ENCODE results near the gene NFATC1.
A peak's percentile ranks its signal among the peaks of the same experiment; 100 is the strongest.

NFATC1 gene

DNA sequence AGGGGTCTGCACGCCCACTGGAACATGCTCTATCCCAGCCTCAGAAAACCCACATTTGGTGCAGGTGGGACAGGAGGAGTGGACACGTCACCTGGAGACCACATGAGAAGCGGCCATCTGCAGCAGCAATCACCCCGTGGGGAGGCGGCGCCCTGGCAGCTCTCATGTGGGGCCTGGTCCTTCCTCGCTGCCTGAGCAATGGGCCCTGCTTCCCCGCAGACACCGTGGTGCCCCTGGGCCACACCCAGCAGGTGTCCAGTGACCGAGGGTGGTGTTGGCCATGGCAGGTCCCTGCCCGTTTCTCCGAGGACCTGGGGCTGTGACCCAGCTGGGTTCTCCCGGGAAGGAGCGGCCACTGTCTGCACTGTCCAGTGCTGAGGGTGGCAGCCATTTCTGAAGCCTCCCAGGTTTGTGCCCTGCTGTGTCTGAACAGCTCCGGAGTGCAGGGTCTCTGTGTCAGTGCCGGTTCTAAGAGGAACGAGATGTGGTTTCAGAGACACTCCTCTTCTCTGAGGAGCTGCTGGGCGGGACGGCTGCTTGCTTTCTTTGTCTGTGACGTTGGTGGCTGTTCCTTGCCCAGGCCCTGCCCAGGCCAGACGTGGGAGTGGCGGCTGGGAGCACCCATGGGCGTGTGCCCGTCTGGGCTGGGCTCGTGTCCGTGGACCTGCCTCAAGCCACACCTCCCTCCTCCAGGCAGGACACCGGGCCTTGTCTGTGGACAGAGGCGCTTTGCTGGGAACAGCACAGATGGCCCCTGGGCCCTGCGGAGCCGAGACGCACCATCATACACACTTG lies 44.8 kb downstream of the NFATC1 start:
- no peak for DNase-seq (ENCODE audit: low read depth in 2 of 2)

DNA sequence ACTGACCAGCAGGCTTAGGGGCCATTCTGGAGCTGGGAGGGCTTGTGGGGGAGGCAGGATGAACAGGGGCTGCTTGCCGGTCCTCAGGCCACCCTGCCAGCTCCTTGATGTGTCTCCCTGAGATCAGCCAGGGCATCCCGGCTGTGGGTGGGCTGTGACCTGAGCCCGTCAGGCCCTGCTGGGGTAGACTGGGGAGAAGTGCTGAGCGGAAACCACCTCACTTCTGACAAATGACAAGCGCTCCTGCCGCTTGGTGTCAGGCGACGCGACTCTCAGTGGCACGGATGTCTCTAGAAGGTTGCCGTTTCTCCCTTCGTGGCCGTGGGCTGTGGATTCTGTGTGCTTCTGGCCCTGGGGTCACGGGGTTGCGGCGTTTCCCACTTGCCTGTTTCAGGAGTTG lies 45.7 kb downstream of the NFATC1 start:
- no peak for DNase-seq (ENCODE audit: low read depth in 2 of 2)

DNA sequence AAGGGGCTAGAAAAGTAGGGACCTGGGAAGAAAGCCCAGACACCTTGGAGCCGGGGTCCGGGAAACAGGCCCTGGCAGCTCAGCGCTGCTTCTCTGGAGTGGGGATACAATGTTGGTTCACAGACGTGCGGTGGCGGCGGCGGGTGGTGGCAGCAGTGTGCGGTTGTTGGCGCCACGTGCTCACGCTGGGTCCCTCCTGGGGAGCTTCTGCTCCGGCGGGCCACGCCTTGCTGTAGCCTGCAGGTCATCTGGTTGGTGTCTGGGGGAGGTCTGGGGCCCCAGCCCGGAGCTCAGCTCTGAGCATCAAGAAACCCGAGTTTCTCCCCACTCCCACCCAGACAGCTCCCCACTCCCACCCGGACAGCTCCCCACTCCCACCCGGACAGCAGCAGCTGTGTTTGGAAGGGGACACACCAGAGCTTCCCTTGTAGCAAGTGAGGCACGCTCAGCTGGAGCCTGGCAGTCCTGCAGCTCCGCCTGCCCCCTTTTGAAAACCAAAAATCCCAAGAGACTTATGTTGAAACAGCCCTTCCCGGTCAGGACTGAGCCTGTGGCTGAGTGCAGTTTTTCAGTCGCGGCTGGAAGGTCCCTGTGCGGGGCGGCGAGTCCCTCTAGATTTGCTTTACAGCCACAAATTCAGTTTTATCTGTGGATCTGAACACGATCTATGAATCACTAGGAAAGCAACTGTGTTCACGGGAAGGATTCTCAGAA lies 46.9 kb downstream of the NFATC1 start:
- peak in 1 of 2 experiments; percentile 21 for DNase-seq (ENCODE audit: low read depth in 2 of 2)

DNA sequence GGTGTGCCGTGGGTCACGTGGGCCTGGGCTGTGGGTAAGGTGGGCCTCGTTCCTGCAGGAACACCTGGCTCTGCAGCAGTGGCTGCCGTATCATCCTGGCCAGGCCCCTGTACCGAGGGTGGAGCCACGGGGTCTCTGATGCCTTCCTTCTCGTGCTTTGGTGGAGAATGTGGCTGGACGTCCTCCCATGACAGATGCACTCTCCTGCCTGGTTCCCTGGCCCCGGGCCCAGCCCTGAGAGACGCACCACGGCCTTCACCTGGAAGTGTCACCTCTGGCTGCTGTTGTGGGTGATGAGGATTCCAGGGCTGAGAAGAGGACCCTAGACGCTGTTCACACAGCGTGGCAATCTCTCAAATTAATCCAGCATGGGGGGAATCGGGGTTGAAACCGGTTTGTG lies 49.5 kb downstream of the NFATC1 start:
- no peak for DNase-seq (ENCODE audit: low read depth in 2 of 2)

DNA sequence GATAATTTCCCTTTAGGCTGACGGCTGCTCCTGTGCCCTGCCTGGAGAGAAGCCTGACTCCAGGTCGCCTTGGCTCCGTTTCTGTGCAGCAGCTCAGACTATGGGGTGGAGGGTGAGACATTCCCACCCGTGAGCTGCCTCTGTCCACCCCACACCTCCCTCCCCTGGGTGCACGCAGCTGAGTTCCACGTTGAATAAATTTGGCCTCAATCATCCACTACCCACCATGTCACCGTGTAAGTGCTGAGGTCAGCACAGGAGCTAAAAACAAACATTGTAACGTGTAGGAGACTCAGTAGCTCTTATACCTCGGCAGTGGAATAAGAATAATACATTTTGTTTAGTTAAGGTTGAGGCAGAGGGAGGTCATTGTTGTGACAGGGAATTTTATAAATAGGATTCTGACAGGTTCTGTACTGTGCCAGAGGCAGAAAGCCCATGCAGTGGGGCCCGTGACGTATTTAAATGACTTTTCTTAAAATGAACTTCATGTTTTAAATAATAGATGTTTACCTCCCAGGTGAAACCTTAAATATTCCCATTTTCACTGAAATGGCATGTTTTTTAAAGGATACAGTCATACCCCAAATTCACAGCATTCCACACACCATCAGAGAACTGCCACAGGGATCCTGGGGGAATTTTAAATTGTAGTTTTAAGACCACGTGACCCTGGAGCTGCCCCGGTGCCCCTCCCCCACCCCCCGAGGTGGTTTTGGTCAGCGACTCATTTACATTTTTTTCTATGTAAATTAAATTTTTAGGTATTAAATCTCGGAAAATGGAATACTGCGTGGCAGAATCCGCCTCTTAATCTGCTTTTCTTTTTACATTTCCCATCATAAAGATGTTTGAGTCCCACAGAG lies 50.2 kb downstream of the NFATC1 start:
- DNase-seq (ENCODE audit: low read depth in 2 of 2), result no peak

DNA sequence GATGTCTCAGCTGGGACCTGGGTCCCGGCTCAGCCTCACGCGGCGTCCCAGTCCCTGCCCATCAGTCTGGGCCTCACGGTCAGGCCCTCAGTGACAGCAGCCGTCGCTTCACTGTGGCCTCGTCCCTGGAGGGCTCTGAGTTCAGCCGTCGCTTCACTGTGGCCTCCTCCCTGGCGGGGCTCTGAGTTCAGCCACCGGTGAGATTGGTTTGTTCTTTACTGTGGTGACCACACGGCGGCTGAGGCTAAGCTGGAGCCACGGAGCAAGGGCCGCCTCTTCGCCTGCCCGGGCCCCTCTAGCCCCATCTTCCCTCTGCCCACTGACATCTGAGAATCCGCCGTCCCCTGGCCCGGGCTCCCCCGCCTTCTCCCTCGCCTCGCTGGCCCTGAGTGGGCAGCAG lies 51.2 kb downstream of the NFATC1 start:
- DNase-seq (ENCODE audit: low read depth in 2 of 2), result no peak

DNA sequence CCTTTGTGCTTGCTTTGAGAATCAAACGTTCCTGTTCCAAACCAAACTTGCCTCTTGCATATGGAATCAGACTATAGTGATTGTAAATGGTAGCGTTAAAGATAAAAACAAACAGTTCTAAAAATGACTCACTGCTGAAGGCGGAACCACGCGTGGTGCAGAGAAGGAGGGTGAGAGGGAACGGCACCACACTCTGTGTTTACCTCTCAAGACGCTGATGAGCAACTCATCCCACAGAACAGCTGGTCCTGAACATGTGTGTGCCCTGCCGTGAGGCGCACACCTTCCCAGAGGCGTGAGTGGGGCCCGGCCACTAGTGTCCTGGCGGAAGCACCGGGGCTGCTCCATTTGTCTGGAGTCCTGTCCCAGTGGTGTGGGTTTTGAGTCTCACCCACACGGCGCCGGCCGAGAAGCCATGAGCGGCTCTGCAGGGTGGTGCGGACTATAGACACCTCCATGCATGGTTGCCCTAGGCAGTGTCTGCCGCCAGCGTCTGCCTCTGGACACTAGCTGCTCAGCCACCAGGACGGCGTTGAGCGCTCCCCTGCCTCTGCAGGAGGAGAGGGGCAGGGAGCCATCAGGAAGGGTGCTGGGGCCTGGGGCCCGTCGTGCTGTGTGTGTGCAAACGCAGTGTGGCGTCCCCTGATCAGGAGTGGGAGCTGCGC lies 52.1 kb downstream of the NFATC1 start:
- no peak for DNase-seq (ENCODE audit: low read depth in 2 of 2)

DNA sequence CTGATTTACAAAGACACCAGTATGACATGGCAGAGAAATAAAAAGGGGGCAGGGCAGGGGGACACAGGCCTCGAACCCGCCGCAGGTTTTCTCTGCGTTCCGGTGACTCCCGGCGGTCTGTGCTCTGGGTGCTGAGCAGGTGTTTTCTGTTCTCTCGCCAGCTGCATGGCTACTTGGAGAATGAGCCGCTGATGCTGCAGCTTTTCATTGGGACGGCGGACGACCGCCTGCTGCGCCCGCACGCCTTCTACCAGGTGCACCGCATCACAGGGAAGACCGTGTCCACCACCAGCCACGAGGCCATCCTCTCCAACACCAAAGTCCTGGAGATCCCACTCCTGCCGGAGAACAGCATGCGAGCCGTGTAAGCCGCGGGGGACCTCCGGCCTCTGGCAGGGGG lies 52.9 kb downstream of the NFATC1 start:
- no peak for DNase-seq (ENCODE audit: low read depth in 2 of 2)

DNA sequence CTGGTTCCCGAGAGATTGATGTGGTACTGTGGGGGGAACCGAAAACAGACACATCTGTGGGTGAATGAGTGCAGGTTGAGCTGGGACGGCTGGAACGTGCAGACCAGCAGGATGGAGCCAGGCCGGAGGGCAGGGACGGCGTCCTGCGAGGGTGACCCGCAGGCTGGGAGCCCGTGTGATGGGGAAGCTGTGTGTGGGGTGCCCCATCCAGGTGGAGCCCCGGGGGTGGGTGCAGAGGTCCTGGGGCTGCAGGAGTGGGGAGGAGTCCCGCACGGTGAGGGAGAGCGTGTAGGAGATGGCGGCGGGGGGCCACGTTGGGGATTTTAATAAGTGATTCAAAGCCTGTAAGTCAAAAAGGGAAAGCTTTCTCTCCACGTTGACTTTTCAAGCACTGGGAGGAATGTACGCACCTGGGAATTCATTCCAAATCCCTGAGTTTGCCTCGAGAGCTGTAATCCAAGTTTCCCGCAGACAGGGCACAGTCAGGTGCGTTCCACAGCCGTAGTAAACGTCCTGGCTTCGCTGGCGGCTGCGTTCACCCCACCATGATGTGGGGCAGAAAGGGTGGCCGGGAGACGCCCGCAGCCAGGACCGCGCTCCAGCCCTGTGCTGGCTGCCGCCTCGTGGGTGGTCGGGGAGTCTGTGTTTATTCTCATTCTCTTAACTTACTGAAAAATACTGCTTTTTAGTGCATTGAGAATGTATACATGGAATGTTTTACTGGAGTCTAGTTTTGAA lies 54.0 kb downstream of the NFATC1 start:
- DNase-seq (ENCODE audit: low read depth in 2 of 2), result no peak

DNA sequence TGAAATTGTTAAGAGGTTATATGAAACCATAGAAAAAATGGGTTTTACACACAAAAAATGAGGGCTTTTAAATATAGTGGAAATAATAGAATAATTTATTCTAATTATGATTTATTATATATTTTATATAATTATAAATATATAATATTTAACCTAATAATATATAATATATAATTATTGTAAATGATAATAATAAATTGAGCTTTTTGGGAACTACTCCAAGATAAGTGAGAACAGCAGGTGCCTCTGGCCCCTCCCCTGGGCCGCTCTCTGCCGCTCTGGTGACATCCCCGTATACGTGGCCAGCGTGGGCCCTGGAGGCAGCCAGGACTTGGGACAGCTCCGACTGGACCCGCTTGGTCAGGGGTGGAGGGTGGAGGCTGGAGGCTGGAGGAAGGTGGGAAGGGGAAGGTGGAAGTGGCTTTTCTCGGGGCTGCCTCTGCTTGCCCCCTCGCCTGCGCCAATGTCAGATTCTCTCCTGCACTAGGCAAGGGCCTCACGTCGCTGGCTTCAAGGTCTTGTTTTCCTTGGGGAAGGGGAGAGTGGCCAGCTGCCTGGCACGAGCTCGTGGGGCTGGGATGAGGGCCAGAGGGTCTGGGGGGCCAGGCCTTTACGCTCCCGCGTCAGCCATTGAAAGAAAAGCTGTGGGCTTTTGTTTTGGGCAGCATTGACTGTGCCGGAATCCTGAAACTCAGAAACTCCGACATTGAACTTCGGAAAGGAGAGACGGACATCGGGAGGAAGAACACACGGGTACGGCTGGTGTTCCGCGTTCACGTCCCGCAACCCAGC lies 54.8 kb downstream of the NFATC1 start:
- DNase-seq (ENCODE audit: low read depth in 2 of 2), result no peak

DNA sequence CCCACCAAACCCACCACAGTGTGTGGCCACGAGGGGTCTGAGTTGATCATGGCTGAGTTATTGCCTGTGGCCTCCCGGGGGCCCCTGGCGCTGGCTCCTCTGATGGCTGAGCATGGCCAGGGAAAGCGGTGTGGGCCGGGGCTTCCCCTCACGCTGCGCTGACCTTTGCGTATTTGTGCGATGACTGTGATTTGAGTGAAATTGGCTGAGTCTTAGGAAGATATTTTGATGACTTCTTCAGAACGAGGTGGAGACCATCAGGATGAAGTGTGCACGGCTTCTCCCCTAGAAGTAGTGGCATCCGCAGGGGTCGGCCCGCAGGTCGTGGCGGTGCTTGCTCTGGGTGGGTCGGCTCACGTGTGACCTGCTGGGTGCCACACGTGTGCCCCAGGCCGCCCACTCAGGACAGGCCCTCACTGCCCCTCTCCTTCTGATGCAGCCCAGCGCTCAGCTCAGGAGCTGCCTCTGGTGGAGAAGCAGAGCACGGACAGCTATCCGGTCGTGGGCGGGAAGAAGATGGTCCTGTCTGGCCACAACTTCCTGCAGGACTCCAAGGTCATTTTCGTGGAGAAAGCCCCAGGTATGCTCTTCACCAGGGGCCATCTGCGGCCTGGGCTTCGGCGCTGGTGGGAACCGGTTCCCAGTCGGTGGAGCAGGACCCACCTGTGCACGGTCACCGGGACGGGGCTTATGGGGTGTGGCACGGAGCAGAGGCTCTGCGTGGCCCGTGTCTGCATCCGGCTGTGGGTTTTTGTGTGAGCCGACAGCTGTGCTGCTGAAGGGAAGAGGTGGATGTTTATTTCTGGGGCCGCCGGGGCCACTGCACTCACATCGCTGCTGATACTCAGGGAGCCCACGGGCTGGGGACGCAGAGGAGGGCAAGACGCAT lies 55.8 kb downstream of the NFATC1 start:
- no peak for DNase-seq (ENCODE audit: low read depth in 2 of 2)

DNA sequence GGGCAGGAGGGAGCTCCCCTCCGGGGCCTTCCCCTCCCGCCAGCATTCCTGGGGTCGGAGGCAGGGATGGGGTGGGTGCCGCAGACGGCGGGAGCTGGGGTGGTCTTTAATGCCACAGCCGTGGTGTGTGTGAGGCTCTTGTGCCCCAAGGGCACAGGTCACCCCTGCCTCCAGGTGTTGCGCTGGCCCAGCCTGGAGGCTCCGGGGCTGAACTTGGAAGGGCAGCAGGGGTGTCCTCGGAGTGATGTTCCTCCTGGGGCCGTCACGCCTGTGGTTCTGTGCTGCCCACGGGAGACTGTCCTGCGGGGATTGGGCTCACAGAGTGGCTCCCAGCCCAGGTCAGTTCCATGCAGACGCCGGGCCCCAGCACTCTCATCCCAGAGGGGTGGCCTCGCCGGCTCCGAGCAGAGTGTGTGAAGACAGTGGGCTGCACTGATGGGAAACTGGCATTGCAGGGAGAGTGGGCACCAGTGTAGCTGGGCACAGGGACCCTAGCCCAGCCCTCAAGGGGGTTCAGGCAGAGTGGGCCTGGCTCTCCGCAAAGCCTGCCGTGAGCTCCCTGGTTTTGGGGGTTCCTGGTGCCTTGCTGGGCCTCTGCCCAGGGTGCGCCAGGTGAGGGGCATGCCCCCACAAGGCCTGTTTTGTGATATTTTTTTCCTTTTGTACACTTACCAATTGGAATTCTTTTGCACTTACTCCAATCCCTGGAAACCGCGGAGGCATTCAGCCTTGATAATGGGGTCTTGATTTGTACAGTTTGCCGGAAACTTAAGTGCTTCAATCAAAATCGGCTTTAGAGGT lies 56.7 kb downstream of the NFATC1 start:
- DNase-seq (ENCODE audit: low read depth in 2 of 2), result no peak

DNA sequence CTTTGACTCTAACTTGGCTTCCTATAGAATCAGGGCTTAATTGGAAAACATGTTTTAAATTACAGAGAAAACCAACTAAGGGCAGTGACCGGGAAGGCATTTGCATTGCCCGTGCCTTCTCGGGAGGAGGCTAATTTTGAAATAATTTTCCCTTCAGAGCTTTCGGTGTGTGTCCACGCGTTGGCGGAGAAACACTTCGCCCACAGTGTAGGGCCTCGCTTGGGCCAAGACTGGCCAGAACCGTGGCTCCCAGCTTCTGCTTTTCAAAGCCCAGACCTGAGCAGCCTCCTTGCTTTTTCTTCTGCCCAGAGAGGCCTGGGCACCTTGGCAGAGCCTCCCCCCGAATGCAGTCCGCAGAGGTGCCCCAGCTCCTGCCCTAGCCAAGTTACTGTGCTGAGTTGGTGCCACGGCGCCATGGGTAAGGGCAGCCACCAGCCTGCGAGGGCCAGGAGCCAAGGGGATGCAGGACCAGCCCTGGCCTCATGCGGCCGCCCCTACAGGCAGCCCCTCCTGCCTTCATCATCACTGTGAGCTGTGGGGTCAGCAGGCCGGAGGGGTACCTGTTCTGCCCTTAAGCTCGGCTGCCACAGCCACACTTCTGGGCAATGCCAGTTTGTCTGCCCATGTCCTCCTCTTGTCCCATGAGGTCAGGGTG lies 57.4 kb downstream of the NFATC1 start:
- DNase-seq (ENCODE audit: low read depth in 2 of 2), result no peak

DNA sequence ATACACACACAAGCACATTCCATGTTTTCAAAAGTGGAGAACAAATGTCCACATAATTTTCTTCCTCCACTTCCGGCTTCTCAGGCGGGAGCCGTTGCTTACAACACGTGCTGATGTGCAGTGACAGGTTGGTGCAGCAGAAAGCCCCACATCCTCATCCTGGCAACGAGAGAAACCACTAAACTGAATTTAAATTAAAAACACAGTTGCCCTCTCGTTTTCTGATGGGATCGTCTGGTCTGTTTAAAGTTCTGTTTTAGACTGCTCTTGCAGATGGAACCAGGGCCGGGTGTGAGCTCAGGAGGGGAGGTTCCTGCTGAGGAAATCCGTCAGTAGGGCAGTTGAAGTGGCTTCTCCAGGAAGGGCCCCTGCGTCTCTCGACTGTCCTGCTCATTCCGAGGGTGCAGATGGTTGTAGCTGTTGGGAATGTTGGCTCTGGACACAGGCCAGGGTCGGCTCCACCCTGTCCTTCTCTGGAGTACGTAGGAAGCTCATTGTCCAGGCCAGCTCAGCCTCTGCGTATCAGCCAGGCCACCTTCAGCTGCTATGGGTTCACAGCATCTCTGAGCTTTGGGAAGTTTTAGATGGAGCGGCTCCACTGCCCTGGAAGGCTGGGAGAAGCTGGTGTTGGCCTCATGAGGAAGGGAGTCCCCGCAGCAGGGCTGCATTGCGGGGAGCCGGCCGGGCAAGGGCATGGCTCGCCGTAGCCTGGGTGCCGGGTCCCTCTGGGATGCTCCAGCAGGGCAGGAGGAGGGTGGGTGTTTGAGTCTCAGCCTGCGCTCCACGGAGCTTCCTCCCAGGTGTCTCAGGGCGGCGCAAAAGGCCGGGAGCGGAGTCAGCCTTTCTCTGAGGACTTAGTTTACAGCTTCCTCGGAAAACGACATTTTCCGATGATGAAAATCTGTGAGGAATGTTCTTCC lies 58.3 kb downstream of the NFATC1 start:
- DNase-seq (ENCODE audit: low read depth in 2 of 2), result no peak

DNA sequence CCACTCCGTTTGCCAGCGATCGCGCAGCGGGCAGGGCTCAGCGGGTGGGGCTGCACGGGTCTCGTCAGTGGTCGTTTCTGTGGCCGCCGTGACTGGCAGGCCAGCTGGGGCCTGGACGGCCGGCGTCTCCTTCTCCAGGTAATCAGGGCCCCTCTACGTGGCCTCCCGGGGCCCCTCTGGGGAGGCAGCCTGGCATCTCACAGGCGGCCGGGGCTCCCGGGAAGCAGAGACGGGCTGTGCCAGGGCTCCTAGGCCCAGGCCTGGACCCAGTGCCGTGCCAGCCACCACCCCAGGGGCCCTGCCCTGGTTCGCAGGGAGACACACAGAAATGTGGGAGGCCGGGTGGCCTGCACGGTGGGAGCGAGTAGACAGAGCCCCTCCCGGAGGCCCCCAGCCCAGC lies 59.5 kb downstream of the NFATC1 start:
- DNase-seq (ENCODE audit: low read depth in 2 of 2), result no peak

DNA sequence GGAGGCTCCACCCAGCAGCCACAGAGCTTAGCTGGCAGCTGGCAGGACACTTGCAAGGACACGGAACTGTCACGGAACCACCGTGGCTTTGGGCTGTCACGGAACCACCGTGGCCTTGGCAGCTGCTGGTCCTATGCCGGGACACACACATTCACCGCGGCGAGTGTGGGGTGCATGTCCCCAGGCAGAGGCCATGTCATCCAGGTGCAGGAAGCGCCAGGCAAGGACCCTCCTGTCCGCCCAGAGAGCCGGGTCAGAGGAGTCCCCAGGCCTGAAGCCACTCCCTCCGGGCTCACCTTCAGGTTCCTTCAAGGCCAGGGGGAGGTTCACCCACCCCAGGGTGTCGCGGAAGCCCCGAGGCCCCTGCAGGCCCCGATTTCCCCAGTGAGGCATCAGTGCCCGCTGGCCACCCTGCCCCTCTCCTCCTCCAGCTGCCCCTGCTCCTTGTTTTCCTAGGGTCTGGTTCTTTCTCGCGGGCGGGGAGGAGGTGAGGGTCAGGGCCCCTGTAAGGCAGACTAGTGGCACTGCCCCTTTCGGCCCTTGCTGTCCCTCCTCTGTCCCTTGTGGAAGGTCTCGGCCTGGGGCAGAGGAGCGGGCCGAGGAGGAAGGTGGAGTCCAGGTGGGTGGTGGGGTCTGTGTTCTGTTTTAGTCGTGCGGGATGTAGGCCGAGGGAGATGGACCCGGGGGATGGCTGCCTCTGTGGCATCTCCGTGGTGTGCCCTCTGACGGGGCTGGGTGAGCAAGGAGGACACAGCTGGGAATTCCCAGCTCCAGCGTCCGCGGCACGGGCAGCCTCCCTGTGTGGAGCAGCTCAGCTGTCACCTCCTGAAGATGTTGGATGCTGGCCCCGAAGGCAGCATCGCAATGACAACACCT lies 60.6 kb downstream of the NFATC1 start:
- no peak for DNase-seq (ENCODE audit: low read depth in 2 of 2)

All from fibroblast of skin of left biceps (primary cell).